ENCODE measurements around the gene SCN4B.

The SCN4B gene

DNA sequence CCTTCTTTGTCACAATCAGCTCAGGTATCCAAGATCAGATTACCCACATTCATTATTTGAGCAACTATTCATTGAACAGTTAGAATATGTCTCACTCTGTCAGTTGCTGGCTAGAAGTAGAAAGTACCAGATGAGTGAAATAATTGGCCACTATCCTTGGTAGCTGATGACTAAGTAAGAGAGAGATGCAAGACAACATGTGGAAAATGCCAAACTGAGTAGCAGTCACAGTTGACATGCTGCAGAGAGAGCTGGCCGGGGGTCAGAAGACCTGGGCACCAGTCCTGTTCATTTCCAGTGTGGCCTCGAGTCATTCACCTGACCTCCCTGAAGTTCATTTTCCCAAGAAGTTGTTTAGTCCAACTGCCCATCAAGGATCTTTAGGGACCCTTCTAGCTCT lies 43.4 kb downstream of the SCN4B start:
- no peak for TF ChIP-seq EZH2 (IDR thresholded peaks at IDR 0.05)
- TF ChIP-seq POLR2AphosphoS5 (IDR thresholded peaks at IDR 0.05; ENCODE audit: borderline replicate concordance, low read depth, low read length) = no peak
- TF ChIP-seq FOXP2 (optimal IDR thresholded peaks at IDR 0.05; ENCODE audit: control extremely low read depth, extremely low read length, insufficient read depth) = no peak
- Histone ChIP-seq H3K9ac (ENCODE audit: insufficient read length) (no peak overlapping the region), H3K36me3 (ENCODE audit: insufficient read depth, low read length) (no peaks in the 10 kb centered on the region), H3K27ac (no peak overlapping the region), H3K9me3 (ENCODE audit: low read depth, low read length) (no peaks in the 10 kb centered on the region), H3K4me3 (no peak overlapping the region)
- no peak for DNase-seq (ENCODE audit: low read depth, low spot score)

DNA sequence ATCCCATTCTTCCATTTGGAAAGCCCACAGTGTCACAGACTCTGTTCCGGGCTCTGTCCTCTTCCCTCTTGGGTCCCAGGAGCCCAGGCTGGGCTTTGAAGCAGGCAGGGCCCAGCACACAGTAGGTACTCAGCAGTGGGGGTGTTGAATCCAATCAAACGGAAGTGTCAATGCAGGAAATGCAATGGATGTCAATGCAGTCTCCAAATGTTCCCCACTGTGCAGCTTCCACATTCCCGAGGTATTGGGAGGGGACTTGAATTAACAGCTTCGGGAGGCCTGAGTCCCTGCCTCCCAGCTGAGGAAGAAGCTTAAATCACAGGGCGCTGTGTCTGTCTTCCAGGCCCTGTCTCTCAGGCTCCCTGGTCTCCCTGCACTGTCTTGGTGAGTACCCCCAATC lies 44.1 kb downstream of the SCN4B start:
- Histone ChIP-seq H3K27ac (no peak overlapping the region), H3K9ac (ENCODE audit: insufficient read length) (no peak overlapping the region), H3K4me3 (no peak overlapping the region), H3K36me3 (ENCODE audit: insufficient read depth, low read length) (no peaks in the 10 kb centered on the region), H3K9me3 (ENCODE audit: low read depth, low read length) (no peaks in the 10 kb centered on the region)
- TF ChIP-seq POLR2AphosphoS5 (IDR thresholded peaks at IDR 0.05; ENCODE audit: borderline replicate concordance, low read depth, low read length) (no peak), EZH2 (IDR thresholded peaks at IDR 0.05) (no peak), FOXP2 (optimal IDR thresholded peaks at IDR 0.05; ENCODE audit: control extremely low read depth, extremely low read length, insufficient read depth) (no peak)
- no peak for DNase-seq (ENCODE audit: low read depth, low spot score)

DNA sequence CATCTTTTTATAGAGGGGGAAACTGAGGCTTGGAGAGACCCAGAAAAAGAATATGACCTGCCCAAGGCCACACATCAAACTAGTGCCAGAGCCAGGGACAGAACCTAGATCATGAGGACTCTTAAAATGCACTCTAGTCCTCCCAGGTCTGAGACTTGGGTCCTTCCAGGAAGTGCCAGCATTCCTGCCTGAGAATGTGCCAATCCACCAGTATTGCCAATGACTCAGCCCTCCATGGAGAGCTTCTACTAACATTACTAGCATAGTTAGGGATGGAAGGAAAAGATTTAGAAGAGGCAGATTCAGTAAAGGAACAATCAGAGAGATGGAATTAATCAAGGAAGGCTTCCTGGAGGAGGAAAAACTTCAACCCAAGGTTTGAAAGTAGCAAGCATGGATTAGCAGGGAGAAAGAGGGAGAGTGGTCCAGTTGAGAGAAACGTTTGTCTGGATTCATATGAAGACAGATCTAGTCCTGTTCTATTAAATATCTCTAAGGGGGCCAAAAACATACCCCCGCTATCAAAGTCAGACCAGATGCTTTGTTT lies 45.8 kb downstream of the SCN4B start:
- no peak for DNase-seq (ENCODE audit: low read depth, low spot score)
- TF ChIP-seq FOXP2 (optimal IDR thresholded peaks at IDR 0.05; ENCODE audit: control extremely low read depth, extremely low read length, insufficient read depth) = no peak
- TF ChIP-seq POLR2AphosphoS5 (IDR thresholded peaks at IDR 0.05; ENCODE audit: borderline replicate concordance, low read depth, low read length) = no peak
- no peak for TF ChIP-seq EZH2 (IDR thresholded peaks at IDR 0.05)
- Histone ChIP-seq H3K27ac (no peak overlapping the region), H3K4me3 (no peak overlapping the region), H3K9ac (ENCODE audit: insufficient read length) (no peak overlapping the region), H3K9me3 (ENCODE audit: low read depth, low read length) (no peaks in the 10 kb centered on the region), H3K36me3 (ENCODE audit: insufficient read depth, low read length) (no peaks in the 10 kb centered on the region)

DNA sequence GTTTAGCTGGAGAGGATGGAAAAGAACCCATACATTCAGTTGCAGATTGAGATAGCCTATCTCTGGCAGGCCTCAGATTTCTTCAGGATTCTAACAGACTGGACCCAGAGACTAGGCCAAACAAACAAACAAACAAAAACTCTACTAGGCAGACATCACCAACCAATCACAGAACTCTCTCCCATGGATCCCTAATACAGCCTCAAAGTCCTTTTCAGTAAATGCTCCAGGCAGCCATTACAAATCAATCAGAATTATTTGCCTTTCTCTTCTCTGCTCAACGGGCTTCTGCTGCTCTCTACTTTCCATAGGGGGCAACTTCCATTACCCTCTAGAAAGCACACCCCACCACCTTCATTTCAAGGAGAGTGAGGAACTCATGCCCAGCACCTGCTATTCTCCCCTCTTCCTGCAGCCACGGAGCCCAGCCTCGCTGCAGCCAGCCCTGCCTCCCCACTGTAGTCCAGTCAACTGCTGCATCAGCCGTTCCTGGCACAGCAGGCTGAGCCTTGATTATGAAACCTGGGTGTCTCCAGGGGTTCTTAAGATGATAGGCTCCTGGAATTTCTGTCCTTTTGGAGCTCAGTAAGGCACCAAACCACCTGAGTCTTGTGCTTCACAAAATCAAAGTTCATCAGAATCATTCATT lies 46.8 kb downstream of the SCN4B start:
- no peak for TF ChIP-seq EZH2 (IDR thresholded peaks at IDR 0.05)
- no peak for TF ChIP-seq FOXP2 (optimal IDR thresholded peaks at IDR 0.05; ENCODE audit: control extremely low read depth, extremely low read length, insufficient read depth)
- no peak for TF ChIP-seq POLR2AphosphoS5 (IDR thresholded peaks at IDR 0.05; ENCODE audit: borderline replicate concordance, low read depth, low read length)
- no peak overlapping the region for H3K4me3 ChIP-seq
- no peak overlapping the region for H3K27ac ChIP-seq
- H3K36me3 ChIP-seq (ENCODE audit: insufficient read depth, low read length) = no peaks in the 10 kb centered on the region
- no peaks in the 10 kb centered on the region for H3K9me3 ChIP-seq (ENCODE audit: low read depth, low read length)
- H3K9ac ChIP-seq (ENCODE audit: insufficient read length) = no peak overlapping the region
- DNase-seq (ENCODE audit: low read depth, low spot score) = no peak

DNA sequence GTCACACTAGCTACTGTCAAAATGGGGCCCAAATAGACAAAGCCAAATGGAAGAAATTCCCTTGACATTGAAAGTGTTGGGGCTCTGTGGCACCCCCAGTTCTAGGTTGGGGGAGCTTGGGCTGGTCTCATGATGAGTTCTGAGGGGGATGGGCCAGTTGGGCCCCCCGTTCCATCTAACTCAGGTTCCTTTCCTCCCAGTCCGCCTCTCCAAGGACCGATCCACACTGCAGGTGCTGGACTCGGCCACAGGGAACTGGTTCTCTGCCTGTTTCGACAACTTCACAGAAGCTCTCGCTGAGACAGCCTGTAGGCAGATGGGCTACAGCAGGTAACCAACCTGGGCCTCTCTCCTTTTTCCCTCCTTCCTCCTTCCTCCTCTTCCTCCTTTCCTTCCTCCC lies 48.1 kb downstream of the SCN4B start:
- H3K36me3 ChIP-seq (ENCODE audit: insufficient read depth, low read length) = no peaks in the 10 kb centered on the region
- H3K9me3 ChIP-seq (ENCODE audit: low read depth, low read length) = no peaks in the 10 kb centered on the region
- no peak for DNase-seq (ENCODE audit: low read depth, low spot score)
- H3K27ac ChIP-seq = no peak overlapping the region
- TF ChIP-seq EZH2 (IDR thresholded peaks at IDR 0.05) (no peak), FOXP2 (optimal IDR thresholded peaks at IDR 0.05; ENCODE audit: control extremely low read depth, extremely low read length, insufficient read depth) (no peak), POLR2AphosphoS5 (IDR thresholded peaks at IDR 0.05; ENCODE audit: borderline replicate concordance, low read depth, low read length) (no peak)
- H3K4me3 ChIP-seq = no peak overlapping the region
- no peak overlapping the region for H3K9ac ChIP-seq (ENCODE audit: insufficient read length)

DNA sequence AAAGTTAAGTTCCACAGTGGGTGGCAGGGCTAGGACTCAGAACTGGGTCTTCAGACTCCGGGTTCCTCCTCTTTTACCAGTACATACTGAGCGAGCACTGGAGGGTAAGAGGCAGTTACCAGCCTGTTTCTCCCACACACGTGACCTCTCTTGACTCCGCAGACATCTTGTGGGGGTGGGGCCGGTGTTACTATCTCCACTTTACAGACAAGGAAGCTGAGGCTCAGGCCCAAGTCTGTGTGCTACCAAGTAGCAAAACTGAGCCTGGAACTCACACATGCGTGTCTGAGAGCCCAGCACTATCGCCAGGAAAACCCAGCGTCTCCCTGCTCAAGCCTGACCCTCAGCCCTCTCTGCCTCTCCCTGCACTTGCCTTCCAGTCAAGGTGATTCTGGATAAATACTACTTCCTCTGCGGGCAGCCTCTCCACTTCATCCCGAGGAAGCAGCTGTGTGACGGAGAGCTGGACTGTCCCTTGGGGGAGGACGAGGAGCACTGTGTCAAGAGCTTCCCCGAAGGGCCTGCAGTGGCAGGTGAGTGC lies 49.8 kb downstream of the SCN4B start:
- no peak overlapping the region for H3K4me3 ChIP-seq
- H3K36me3 ChIP-seq (ENCODE audit: insufficient read depth, low read length) = no peaks in the 10 kb centered on the region
- TF ChIP-seq EZH2 (IDR thresholded peaks at IDR 0.05) (no peak), POLR2AphosphoS5 (IDR thresholded peaks at IDR 0.05; ENCODE audit: borderline replicate concordance, low read depth, low read length) (no peak), FOXP2 (optimal IDR thresholded peaks at IDR 0.05; ENCODE audit: control extremely low read depth, extremely low read length, insufficient read depth) (no peak)
- no peak for DNase-seq (ENCODE audit: low read depth, low spot score)
- H3K27ac ChIP-seq = no peak overlapping the region
- H3K9ac ChIP-seq (ENCODE audit: insufficient read length) = no peak overlapping the region
- no peaks in the 10 kb centered on the region for H3K9me3 ChIP-seq (ENCODE audit: low read depth, low read length)

DNA sequence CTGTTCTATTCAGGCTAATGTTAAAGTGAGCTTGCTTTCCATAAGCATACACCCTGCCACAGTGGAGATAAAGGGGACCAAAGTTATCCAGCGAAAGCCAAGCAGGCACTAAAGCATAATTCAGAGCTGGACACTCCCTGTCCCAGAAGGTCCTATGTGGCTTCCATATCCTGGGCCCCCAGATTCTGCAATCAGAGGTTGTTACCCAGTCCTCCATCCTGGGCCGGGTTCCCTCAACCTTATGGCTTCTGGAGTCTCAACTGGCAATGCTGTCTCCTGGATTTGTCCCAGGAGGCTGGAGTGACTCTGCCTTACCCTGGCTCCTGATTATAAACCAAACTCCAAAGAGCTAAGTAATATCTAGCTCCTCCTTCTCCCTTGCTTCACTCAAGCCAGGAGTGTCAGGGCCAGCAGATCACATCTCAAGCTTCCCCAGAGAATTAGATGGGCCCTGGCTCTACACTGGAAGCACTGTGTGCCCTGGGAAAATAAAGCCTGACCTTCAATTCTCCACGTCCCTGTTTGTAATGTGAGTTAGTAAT lies 51.9 kb downstream of the SCN4B start:
- DNase-seq (ENCODE audit: low read depth, low spot score) = no peak
- no peak for TF ChIP-seq FOXP2 (optimal IDR thresholded peaks at IDR 0.05; ENCODE audit: control extremely low read depth, extremely low read length, insufficient read depth)
- no peak for TF ChIP-seq POLR2AphosphoS5 (IDR thresholded peaks at IDR 0.05; ENCODE audit: borderline replicate concordance, low read depth, low read length)
- TF ChIP-seq EZH2 (IDR thresholded peaks at IDR 0.05) = no peak
- Histone ChIP-seq H3K9ac (ENCODE audit: insufficient read length) (no peak overlapping the region), H3K9me3 (ENCODE audit: low read depth, low read length) (no peaks in the 10 kb centered on the region), H3K27ac (no peak overlapping the region), H3K36me3 (ENCODE audit: insufficient read depth, low read length) (no peaks in the 10 kb centered on the region), H3K4me3 (no peak overlapping the region)

DNA sequence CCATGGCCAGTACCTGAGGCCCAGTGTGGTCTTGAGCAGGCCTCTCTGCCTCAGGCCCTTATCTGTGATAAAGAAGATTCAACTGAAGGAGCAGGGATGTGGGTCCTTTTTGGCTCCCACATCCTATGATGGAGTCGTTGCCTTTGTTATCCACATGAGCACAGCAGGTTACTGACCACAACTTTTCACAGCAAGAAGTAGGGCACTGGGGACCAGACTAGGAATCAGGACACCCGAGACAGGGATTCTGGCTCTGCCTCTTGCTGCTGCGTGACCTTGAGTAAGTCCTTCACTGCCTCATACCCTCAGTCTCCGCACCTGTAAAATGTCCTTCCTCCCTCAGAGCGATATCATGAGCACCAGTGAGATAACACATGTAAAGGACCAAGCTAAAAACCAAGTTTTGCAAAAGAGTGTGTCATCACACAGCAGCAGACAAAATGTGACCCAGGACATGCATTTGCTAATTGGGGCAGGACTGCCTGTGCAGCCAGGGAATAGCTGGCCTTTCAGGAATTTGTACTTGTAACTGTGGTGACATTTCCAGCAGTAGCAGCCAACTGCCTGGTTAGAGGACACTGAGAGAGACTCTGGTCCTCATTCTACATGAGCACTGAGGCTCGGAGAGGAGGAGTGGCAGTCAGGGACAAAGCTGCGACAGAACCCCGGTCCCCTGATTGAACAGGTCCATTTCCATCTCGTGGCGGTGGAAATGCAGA lies 52.6 kb downstream of the SCN4B start:
- TF ChIP-seq POLR2AphosphoS5 (IDR thresholded peaks at IDR 0.05; ENCODE audit: borderline replicate concordance, low read depth, low read length) (no peak), EZH2 (IDR thresholded peaks at IDR 0.05) (no peak), FOXP2 (optimal IDR thresholded peaks at IDR 0.05; ENCODE audit: control extremely low read depth, extremely low read length, insufficient read depth) (no peak)
- Histone ChIP-seq H3K9ac (ENCODE audit: insufficient read length) (no peak overlapping the region), H3K4me3 (no peak overlapping the region), H3K36me3 (ENCODE audit: insufficient read depth, low read length) (no peaks in the 10 kb centered on the region), H3K27ac (no peak overlapping the region), H3K9me3 (ENCODE audit: low read depth, low read length) (no peaks in the 10 kb centered on the region)
- DNase-seq (ENCODE audit: low read depth, low spot score) = no peak
